EH (cell line): ENCODE data around the gene MYO1G.
"Not testable (repeated sequence)": the region's sequence is repeated elsewhere in the genome, so short reads cannot be mapped to it uniquely, and the experiment has no call there.

Experiments used
- DNase-seq: peaks from one replicate; pipeline ENCODE4 v3.0.0-alpha.2; 2015; ENCODE audit warnings: low read depth

The MYO1G gene

DNA sequence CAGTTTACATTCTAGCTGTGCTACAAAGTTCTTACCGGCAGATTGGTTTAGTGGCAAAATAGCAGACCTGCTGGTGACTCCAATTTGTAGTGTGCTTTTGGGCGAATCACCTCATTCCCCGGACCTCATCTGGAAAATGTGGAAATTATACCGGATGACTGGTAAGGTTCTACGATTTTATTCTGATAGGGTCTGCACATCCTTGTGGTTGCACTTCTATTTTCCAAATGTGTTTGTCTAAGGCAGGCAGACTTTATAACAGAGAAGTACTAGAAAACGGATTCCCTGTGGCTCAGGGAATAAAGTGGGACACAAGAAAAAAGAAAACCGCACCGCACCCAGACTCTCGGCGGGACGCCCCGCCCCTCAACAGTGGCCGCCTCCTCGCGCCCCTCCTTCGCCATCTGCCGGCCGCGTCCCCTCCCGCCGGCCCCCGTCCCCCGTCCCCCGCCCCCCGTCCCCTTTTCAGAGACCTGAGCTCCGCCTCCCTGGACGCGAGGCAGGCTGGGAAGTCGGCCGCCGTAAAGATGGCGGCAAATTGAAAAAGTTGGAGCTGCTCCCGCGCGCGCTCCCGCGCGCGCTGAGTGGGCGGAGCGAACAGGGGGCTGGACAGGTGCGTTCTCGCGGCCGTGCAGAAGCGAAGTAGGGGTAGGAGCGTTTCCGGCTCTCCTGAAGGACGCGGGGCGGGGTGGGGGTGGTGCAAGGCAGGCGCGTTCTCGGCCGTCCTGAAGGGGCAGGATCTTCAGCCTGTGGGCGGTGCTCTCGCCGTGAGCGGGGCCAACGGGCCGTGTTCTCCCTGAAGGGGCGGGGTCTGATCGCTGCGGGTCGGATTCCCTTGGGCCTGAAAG is 20.7 kb upstream of the MYO1G start:
- peak; percentile 99 for DNase-seq

- DNase-seq = no peak
These were observed 19.5 kb upstream of the MYO1G start for GRCh38 chr7:44998153-44998871.

GRCh38 chr7:44995555-44996493 is 17.0 kb upstream of the MYO1G start:
- no peak for DNase-seq

DNA sequence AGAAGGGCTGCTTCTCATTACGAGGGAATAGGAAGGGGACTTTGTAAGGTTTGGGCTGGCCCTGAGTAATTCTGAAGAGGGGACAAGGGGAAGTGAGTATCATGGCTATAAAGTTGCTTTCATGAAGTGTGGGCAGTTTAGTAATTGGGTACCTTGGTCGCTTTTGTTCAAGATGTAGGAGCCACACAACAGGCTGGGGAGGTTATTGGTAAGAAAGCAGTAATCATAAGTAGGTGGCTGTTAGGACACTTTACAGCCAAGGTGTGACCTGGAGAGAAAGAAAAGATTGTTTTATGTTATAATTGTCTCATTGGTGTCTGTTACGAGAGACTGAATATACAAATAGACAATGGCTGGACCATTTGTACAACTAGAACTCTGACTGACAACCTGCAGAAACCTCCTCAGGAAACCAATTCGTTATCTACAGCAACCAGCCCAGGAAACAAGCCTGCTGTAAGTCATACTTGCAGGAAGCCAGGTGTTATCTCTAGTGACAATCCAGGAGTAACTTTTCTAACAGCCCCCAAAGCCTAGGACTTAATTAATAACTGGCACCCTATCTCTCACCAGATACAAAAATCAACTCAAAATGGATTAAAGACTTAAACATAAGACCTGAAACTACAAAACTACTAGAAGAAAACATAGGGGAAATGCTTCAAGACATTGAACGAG is 16.2 kb upstream of the MYO1G start:
- DNase-seq = no peak

GRCh38 chr7:44992004-44992795 is 13.4 kb upstream of the MYO1G start:
- not testable (repeated sequence) for DNase-seq

- peak; percentile 46 for DNase-seq
These were observed 11.6 kb upstream of the MYO1G start for GRCh38 chr7:44990109-44991023.

DNA sequence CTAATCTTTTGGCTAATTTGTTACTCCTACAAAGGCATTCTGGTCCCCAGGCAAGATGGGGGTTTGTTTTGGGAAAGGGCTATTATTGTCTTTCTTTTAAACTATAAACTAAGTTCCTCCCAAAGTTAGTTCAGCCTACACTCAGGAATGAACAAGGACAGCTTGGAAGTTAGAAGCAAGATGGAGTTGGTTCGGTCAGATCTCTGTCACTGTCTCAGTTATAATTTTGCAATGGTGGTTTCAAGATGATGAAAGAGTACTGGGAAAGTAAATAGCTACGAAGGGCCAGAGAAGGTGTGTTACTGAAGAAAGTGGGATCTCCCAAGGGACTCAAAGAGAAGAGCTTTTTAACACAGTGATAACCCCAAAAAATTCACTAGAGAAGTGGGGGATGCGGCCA is 10.3 kb upstream of the MYO1G start:
- no peak for DNase-seq

- no peak for DNase-seq
These were observed 9.9 kb upstream of the MYO1G start for GRCh38 chr7:44988701-44989100.

DNA sequence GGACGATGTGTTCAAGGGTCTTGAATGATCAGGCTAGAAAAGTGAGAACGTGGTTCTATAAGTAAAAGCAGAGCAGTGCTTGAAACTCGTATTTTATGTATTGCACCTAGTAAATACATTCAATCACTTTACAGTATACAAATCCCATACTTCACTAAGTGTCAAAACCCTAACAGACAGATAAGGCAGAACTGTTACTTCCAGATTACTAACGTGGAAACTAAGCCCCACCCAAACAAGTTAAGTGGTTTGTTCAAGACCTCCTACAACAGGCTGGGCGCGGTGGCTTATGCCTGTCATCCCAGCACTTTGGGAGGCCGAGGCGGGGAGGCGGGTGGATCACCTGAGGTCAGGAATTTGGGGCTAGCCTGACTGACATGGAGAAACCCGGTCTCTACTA is 9.2 kb upstream of the MYO1G start:
- no peak for DNase-seq

DNA sequence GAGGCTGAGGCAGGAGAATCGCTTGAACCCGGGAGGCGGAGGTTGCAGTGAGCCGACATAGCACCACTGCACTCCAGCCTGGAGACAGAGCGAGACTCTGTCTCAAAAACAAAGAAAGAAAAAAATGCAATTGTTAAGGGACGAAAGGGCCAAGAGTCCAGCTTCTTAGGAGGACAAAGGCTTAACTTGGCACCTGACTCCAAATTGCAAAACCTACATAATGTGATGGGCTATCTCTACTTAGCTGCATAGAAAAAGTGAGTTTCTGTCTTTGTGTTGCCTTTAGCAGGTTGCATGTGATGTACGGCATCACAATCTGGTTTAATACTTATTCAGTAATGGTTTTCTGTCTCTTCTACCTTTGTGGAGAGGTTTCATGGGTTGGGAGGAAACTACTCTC is 8.6 kb upstream of the MYO1G start:
- DNase-seq = no peak

GRCh38 chr7:44986218-44987053 is 7.6 kb upstream of the MYO1G start:
- peak; percentile 92 for DNase-seq

DNA sequence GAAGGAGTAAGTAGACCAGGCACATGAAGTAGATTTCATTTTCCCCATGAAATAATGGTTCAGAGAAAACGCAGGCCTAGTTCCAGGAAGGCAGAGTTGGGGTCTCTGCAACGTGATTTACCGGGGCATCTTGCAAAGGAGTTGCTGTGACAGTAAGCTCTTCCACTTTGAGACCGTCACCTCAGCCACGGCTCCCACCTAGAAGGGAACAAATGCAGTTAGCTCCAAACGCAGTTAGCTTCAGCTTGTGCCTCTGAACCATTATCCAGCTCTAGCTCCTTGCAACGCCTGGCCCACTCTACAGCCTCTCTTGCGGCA is 7.0 kb upstream of the MYO1G start:
- DNase-seq = no peak

- DNase-seq = no peak
These were observed 6.3 kb upstream of the MYO1G start for GRCh38 chr7:44985033-44985695.

DNA sequence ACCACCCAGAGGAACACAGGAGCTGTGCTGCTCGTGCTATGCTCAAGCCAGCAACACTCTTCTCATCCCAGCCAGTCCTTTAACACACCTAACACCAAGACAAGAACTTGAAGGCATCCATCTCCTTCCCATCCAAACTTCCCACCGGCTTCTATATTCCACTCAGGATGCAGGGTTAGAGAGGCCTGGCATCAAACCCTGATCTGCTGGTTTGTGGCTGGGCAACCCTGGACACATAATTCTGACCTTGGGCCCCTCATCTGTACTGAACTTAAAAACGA is 5.6 kb upstream of the MYO1G start:
- DNase-seq = no peak

DNA sequence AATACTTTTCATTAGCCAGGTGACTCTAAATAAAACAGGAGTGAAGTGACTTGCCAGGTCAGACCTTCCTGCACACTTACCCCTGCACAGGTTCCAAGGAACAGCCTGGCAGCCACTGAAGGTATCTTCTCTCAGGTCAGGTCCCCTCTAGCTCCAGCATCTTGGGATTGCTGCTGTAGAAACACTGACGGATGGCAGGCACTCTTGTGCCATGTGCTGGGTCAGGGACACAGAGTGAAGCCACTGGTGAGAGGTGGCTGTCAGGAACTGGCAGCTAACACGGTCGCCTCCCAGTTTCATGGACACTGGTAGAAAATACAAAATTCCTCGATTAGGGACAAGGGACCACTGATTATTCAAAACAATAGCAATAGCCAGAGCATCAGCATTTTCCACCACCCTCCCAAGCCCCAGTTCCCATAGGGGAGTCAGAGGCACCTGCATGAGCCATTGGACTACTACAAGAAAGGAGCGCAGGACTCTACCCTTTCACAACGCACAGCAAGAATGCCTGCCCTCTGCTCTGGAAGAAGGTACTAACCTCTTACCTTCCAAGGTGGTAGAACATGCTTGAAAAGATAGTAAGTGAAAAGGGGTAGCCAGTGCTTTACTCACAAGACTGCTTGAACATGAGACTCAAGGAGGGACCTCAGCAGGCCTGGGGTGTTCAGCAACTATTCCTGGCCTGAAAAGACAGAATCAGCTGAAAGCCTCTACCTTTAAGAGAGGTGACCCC is 5.1 kb upstream of the MYO1G start:
- DNase-seq = no peak

- DNase-seq = no peak
These were observed 4.2 kb upstream of the MYO1G start for GRCh38 chr7:44982970-44983369.

GRCh38 chr7:44982535-44982923 is 3.7 kb upstream of the MYO1G start:
- DNase-seq = no peak

DNA sequence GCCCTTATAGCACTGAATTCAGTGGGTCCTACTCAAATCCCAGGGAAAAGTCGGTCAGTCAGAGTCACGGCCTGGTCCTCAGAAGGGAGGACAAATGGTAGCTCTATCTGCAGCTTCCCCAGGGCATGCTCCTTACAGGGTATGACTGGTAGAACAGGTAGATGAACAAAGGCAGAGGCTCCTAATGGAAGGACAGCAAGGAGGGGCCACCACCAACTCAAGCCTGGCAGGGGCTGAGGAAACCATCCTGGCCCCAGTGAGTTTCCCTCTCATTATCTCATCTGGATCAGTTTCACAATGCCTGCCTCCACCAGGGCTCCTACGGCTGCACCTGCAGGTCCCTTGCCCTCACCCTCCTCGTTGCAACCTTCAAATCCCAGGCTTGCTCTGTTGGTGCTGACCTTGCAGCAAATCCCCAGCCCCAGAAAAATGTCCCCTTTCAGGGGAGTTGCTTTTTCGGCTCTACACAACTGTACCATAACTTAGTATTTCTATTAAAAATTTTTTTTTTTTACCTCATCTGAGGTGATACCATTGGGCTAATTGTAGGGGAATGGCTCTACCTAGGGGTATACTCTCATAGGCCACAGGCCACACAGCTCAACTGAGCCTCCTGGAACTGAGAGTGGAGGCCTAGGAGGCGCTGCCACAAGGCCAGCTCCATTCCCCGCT is 2.4 kb upstream of the MYO1G start:
- DNase-seq = no peak
